Ectodermal cell (in vitro differentiated cells): ENCODE measurements around the gene SPEM2.
"Not testable (repeated sequence)": the region's sequence is repeated elsewhere in the genome, so short reads cannot be mapped to it uniquely, and the experiment has no call there.

Experiments used
- H3K27ac ChIP-seq: 2 replicates; pipeline ENCODE4 v1.7.0; 2013; ENCODE audit warnings: mild to moderate bottlenecking, low read depth, low read length; ENCODE audit not compliant: insufficient read depth, poor library complexity, severe bottlenecking
- H3K27me3 ChIP-seq: 2 replicates; pipeline ENCODE4 v1.7.0; 2013; ENCODE audit warnings: mild to moderate bottlenecking, low read length; ENCODE audit not compliant: insufficient read depth, control insufficient read depth, poor library complexity, severe bottlenecking
- H3K36me3 ChIP-seq: one replicate; pipeline ENCODE4 v1.7.0; 2013; ENCODE audit warnings: low read length; ENCODE audit not compliant: control insufficient read depth, insufficient read depth
- H3K4me1 ChIP-seq: one replicate; pipeline ENCODE4 v1.7.0; 2013; ENCODE audit warnings: low read length; ENCODE audit not compliant: control insufficient read depth, insufficient read depth
- H3K4me3 ChIP-seq: 2 replicates; pipeline ENCODE4 v1.7.0; 2013; ENCODE audit warnings: low read depth, low read length, control low read depth; ENCODE audit not compliant: insufficient read depth
- H3K9me3 ChIP-seq: 2 replicates; pipeline ENCODE4 v1.7.0; 2013; ENCODE audit warnings: mild to moderate bottlenecking, low read length, moderate library complexity; ENCODE audit not compliant: control insufficient read depth
- WGBS, 2 experiments: methylation state at CpG; one replicate each; pipeline ENCODE4 v1.1.7; 2013; ENCODE audit warnings: missing lambda C conversion rate in 2 of 2; 5-methylcytosine and 5-hydroxymethylcytosine counted together

Gene SPEM2

DNA sequence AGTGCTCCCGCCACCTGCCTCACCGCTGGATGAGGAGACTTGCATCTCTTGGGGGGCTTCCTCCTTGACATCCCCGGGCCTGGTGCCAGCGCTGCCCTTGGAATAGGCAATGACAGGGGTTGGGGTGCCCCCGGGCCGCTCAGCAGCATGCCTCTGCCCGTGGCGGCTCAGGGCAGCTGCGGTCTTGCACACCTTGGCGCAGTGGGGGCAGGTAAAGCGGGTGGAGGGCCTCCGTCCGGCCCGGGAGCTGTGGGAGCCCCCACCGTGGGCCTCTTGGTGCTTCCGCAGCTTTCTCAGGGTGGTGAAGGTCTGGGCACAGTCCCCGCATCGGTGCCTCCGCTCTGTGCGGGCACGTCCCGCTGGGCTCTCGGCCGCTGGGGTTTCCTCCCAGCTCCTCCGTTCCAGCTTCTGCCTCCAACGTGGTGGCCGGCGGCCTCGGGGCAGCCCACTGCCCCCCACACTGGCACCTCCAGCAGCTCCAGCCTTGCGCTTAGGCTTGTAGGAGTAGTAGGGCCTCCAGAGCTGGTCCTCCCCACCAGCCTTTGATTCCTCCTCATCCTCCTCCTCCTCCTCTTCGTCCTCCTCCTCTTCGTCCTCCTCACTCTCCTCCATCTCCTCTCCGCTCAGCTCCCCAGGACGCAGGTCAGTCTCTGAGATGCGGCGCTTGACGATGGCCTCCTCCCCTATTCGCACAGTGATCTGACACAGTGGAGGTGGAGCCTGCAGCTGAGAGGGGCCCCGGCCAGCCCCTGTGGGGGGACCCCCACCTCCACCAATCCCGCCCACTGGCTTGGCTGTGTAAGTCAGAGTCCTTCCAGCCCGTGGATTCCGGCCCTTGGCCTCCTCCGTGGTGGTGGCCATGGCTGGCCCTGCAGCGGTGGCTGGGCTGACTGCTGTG lies 37.3 kb downstream of the SPEM2 start:
- no peak overlapping the region for H3K4me3 ChIP-seq

DNA sequence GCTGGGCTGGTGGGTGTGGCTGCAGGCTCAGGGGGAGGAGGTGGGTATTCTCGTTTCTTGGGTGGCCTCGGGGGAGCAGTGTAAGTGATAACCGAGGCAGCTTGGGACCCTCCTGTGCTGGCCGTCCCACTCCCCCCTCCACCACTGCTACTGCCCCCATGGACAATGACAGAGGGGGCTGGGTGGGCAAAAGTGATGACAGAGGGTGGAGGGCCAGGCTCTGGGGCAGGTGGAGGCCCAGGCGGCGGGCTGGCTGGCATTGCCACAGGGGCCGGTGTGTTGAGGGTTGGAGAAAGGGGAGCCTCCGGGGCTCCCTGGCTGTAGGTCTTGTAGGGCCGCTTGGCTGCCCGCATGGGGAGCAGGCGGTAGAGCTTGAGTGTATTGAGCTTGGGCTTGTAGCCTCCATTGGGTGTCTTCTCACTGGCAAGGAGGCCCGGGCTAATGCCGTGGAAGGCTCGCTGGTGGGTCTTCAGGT lies 38.0 kb downstream of the SPEM2 start:
- H3K36me3 ChIP-seq: peaks cover 4% of the 10 kb centered on the region
- 92% methylated on average over 13 to 14 of the region's 14 CpGs for WGBS, 2 experiments

More for the DNA sequence above, 37.3 kb downstream of the SPEM2 start:
- no peak overlapping the region for H3K27ac ChIP-seq
- peaks cover 4% of the 10 kb centered on the region for H3K36me3 ChIP-seq
- 95% methylated on average over 44 of the region's 44 CpGs for WGBS, 2 experiments
- H3K9me3 ChIP-seq: no peaks in the 10 kb centered on the region
- peaks cover 10% of the 10 kb centered on the region for H3K4me1 ChIP-seq
- no peaks in the 10 kb centered on the region for H3K27me3 ChIP-seq

DNA sequence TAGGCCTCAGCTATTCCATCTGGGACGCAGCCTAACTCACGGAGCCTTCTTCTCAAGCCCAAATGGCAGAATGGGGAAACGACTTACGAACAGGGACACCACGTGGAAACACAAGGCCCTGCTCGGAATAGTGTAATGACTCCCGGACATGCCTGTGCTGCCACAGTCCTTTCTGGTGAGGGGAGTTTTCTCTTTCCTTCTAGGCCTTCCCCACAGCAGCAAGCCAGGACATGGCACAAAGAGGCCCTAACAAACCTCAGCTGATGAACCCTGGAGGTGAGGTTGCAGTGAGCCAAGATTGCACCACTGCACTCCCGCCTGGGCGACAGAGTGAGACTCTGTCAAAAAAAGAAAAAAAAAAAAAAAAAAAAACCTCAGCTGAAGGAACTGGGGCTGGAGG lies 38.7 kb downstream of the SPEM2 start:
- no peaks in the 10 kb centered on the region for H3K9me3 ChIP-seq
- H3K4me3 ChIP-seq: no peak overlapping the region
- 95 to 96% methylated on average over 9 of the region's 9 CpGs for WGBS, 2 experiments
- H3K4me1 ChIP-seq: peaks cover 12% of the 10 kb centered on the region
- H3K27ac ChIP-seq: no peak overlapping the region
- H3K36me3 ChIP-seq: peaks cover 4% of the 10 kb centered on the region
- H3K27me3 ChIP-seq: no peaks in the 10 kb centered on the region

More for the DNA sequence above, 38.0 kb downstream of the SPEM2 start:
- H3K9me3 ChIP-seq: no peaks in the 10 kb centered on the region
- no peak overlapping the region for H3K27ac ChIP-seq
- no peak overlapping the region for H3K4me3 ChIP-seq
- no peaks in the 10 kb centered on the region for H3K27me3 ChIP-seq
- peaks cover 12% of the 10 kb centered on the region for H3K4me1 ChIP-seq

DNA sequence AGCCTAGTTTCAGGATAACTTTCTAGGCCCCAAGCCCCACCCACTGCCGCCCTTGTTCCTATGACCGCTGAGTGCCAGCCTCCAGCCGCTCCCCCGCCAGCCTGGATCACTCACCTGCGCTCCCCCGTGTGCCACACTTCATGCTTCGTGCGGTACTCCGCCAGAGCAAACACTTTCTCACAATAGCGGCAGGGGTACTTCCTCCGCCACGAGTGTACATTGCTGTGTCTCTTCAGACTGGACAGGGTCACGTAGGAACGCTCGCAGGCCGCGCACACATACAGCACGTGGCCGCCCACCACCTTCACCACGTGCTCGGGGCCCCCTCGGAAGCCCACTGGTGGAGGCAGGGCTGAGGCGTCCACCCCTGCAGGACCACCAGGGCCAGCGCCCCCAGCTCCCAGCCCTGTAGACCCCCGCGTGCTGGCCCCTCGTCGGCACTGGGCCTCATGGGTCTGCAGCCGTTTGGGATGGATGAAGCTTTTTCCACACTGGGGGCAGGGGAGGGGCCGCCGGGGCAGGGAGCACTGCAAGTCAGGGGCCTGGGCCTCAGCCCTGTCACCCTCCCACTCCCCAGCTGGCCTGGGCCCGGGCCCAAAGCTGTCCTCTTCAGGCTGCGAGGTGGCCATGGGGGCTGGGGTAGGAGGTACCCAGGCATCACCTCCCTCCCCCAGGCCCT lies 40.3 kb downstream of the SPEM2 start:
- Histone ChIP-seq H3K27me3 (no peaks in the 10 kb centered on the region), H3K4me3 (no peak overlapping the region), H3K9me3 (no peaks in the 10 kb centered on the region), H3K4me1 (peaks cover 12% of the 10 kb centered on the region), H3K27ac (no peak overlapping the region), H3K36me3 (peaks cover 4% of the 10 kb centered on the region)
- 95% methylated on average over 33 of the region's 33 CpGs for WGBS, 2 experiments

DNA sequence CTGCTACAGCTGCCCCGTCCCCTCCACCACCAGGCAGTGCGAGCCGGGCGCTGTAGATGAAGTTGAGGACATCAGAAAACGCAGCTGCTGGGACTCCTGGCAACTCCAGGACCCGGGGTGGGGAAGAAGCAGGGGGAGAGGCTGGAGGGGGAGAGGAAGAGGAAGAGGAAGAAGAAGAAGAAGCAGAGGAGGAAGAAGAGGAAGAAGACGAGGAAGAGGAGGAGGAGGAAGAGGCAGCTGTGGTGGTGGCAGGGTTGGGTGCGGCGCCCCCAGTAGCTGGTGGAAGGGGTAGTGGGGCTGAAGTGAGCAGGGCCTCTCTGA lies 40.9 kb downstream of the SPEM2 start:
- Histone ChIP-seq H3K9me3 (no peaks in the 10 kb centered on the region), H3K36me3 (peaks cover 4% of the 10 kb centered on the region), H3K27me3 (no peaks in the 10 kb centered on the region), H3K4me1 (peaks cover 11% of the 10 kb centered on the region), H3K4me3 (no peak overlapping the region), H3K27ac (no peak overlapping the region)
- 96 to 97% methylated on average over 9 of the region's 9 CpGs for WGBS, 2 experiments

DNA sequence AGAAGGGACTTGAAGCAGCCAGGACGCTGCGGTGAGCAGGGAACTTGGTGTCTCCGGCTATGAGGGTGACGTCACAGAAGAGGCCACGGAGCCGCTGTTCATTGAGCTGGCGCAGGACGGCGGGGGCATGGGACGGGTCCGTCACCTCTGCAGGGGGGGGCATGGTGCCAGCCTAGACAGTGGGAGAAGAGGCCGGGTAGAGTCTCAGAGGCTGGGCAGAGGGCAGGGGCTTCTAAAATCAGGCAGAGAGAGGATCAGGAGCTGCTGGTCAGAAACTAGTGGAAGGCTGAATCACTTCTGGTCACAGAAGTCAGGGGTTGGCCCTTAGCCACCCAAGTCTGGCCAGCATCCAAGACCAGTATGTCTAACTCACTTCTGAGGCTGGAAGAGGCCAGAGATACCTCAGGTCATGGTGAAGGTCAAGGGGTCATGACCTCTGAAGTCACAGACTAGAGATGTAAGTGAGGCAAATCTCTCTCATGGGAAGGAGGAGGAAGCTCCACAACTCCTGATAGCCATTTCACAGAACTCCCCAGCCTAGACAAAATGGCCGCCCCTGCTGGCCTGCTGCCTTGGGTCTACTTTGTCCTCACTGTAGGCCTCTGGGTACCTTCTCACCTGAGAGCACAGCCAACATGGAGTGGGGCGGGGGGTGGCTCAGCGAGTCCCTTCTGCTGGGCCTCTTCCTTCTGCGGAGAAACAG lies 41.4 kb downstream of the SPEM2 start:
- H3K36me3 ChIP-seq: peaks cover 4% of the 10 kb centered on the region
- 92 to 93% methylated on average over 16 of the region's 16 CpGs for whole genome bisulfite sequencing, 2 experiments
- H3K9me3 ChIP-seq: no peaks in the 10 kb centered on the region
- no peak overlapping the region for H3K4me3 ChIP-seq
- H3K4me1 ChIP-seq: peaks cover 6% of the 10 kb centered on the region
- no peak overlapping the region for H3K27ac ChIP-seq
- no peaks in the 10 kb centered on the region for H3K27me3 ChIP-seq

DNA sequence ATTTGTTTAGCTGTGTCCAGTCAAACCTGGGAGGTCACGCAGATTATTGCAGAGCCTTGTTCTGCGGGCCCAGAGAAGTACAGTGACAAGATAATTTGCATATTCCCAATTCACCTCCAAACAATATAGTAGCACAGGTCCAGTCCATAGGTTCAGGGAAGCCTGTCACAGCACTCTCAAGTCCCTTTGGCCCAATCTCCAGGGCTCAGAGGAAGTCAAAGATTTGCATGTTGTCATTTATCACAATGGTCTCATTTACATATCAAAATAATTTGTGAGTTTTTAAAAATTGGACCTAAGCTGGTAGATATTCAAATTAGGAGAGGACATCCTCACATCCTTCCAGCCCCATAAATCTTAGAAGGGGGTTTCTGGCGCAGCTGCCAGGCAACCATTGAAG lies 42.1 kb downstream of the SPEM2 start:
- H3K9me3 ChIP-seq: no peaks in the 10 kb centered on the region
- 94% methylated on average over 3 of the region's 3 CpGs for WGBS, 2 experiments

DNA sequence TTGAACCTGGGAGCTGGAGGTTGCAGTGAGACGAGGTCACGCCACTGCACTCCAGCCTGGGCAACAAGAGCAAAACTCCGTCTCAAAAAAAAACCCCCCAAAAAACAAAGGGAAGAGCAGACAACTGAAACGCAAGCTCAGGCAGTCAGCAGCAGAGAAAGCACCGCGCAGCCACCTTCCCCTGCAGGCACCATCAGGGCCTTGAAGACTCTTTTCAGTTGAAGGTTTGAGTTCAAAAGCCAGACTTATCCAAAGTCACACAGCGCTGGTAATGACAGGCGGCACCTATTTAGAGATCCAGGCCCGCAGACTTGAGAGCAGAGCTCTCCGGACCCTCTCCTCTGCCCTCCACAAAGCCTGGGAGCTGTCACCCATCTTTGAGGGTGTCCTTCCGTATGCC lies 42.9 kb downstream of the SPEM2 start:
- no peaks in the 10 kb centered on the region for H3K9me3 ChIP-seq
- no peak overlapping the region for H3K27ac ChIP-seq
- H3K4me1 ChIP-seq: peaks cover 6% of the 10 kb centered on the region
- H3K36me3 ChIP-seq: peaks cover 4% of the 10 kb centered on the region
- no peaks in the 10 kb centered on the region for H3K27me3 ChIP-seq
- WGBS, 2 experiments: 94 to 95% methylated on average over 11 of the region's 11 CpGs
- no peak overlapping the region for H3K4me3 ChIP-seq

More for the DNA sequence above, 42.1 kb downstream of the SPEM2 start:
- peaks cover 4% of the 10 kb centered on the region for H3K36me3 ChIP-seq
- H3K27me3 ChIP-seq: no peaks in the 10 kb centered on the region
- H3K4me1 ChIP-seq: peaks cover 6% of the 10 kb centered on the region
- H3K4me3 ChIP-seq: no peak overlapping the region
- H3K27ac ChIP-seq: no peak overlapping the region

DNA sequence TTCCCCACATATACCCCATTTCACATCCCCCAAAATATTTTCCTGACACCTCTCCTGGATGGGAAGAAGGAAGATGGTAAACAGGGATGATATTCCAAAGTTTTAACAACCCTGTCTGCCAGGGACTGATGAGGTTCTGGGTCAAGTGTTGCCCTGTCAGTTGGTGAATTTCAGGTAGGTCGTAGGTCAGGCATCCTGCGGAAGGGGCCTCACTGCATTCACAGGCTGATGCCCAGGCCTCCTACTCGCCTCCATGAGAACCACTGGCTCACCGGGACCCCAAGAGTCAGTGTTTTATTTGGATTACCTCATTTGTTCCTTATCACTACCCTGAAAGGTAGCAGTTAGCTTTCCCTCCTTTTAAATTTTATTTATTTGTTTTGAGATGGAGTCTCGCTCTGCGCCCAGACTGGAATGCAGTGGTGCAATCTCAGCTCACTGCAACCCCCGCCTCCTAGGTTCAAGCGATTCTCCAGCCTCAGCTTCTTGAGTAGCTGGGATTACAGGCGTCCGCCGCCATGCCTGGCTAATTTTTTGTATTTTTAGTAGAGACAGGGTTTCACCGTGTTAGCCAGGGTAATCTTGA lies 43.5 kb downstream of the SPEM2 start:
- Histone ChIP-seq H3K36me3 (no peaks in the 10 kb centered on the region), H3K4me1 (peaks cover 6% of the 10 kb centered on the region), H3K27ac (no peak overlapping the region), H3K27me3 (no peaks in the 10 kb centered on the region), H3K9me3 (no peaks in the 10 kb centered on the region), H3K4me3 (no peak overlapping the region)
- WGBS, 2 experiments: 91 to 92% methylated on average over 12 of the region's 12 CpGs

DNA sequence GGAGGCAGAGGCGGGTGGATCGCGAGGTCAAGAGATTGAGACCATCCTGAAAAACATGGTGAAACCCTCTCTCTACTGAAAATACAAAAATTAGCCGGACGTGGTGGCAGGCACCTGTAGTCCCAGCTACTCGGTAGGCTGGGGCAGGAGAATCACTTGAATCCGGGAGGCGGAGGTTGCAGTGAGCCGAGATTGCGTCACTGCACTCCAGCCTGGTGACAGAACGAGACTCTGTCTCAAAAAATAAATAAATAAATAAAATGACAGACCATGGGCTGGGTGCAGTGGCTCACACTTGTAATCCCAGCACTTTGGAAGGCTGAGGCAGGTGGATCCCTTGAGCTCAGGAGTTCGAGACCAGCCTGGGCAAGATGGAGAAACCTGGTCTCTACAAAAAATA lies 44.4 kb downstream of the SPEM2 start:
- not testable (repeated sequence) for H3K27ac ChIP-seq, H3K4me1 ChIP-seq, H3K36me3 ChIP-seq, H3K9me3 ChIP-seq, H3K27me3 ChIP-seq, H3K4me3 ChIP-seq
- 94 to 97% methylated on average over 12 of the region's 12 CpGs for WGBS, 2 experiments
